Activated naive CD8-positive, alpha-beta T cell (primary cell): ENCODE data around the gene ISLR2.

Source experiments
- H3K27ac Mint-ChIP-seq: one replicate; pipeline ENCODE4 v1.8.0; 2021; ENCODE audit warnings: mixed read lengths
- H3K27me3 Mint-ChIP-seq: one replicate; pipeline ENCODE4 v1.8.0; 2021; ENCODE audit warnings: mixed read lengths
- H3K36me3 Mint-ChIP-seq: one replicate; pipeline ENCODE4 v1.8.0; 2021; ENCODE audit warnings: mixed read lengths
- H3K4me1 Mint-ChIP-seq: one replicate; pipeline ENCODE4 v1.8.0; 2021; ENCODE audit warnings: low read depth, mixed read lengths
- H3K4me3 Mint-ChIP-seq: one replicate; pipeline ENCODE4 v1.8.0; 2021; ENCODE audit warnings: mild to moderate bottlenecking, mixed read lengths
- H3K9me3 Mint-ChIP-seq: one replicate; pipeline ENCODE4 v1.8.0; 2021; ENCODE audit warnings: low read depth, mixed read lengths

Gene ISLR2

DNA sequence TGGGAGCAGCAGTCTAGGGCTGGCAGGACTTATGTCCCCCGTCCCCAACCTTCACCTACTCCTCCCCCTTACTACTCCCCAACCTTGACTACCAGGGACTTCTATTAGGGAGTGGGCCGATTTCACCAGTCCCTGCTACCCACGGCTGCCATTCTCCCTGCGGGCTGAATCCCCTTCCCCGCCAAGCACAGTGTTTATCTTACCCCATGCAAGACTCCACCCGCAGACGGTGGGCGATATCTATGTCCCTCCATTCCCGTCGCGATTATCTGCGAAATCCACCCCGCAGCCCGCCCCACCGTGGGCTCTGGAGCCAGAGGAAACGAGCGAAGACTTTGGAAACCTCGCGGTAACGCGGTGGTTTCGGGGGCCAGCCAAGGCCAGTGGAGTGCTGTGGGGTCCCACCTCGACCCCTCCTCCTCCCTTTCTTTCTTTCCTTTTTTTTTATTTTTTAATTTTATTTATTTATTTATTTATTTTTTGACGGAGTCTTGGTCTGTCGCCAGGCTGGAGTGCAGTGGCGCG, 4.7 kb downstream of the ISLR2 start:
- Mint-ChIP-seq H3K4me3 (peak overlapping the region; percentile 76), H3K27me3 (peaks cover 34% of the 10 kb centered on the region), H3K4me1 (peaks cover 31% of the 10 kb centered on the region), H3K27ac (no peak overlapping the region), H3K9me3 (no peaks in the 10 kb centered on the region), H3K36me3 (no peaks in the 10 kb centered on the region)

DNA sequence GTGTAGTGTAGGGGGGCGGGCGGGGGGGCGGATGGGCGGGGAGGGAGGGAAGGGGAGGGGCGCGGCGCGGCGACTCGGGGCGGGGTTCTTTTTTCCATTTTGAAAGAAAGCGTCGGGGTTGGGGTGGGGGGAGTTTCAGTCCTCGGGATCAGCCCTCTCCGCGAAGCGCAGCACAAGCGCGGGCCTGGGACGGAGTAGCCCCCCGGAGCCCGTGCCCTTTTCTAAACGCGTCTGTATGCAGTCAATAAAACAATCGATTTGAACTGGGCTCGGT, 6.1 kb downstream of the ISLR2 start:
- H3K9me3 Mint-ChIP-seq: no peaks in the 10 kb centered on the region
- H3K27ac Mint-ChIP-seq: no peak overlapping the region
- H3K4me1 Mint-ChIP-seq: peaks cover 24% of the 10 kb centered on the region
- peak overlapping the region; percentile 82 for H3K4me3 Mint-ChIP-seq
- H3K27me3 Mint-ChIP-seq: peaks cover 31% of the 10 kb centered on the region
- H3K36me3 Mint-ChIP-seq: no peaks in the 10 kb centered on the region

DNA sequence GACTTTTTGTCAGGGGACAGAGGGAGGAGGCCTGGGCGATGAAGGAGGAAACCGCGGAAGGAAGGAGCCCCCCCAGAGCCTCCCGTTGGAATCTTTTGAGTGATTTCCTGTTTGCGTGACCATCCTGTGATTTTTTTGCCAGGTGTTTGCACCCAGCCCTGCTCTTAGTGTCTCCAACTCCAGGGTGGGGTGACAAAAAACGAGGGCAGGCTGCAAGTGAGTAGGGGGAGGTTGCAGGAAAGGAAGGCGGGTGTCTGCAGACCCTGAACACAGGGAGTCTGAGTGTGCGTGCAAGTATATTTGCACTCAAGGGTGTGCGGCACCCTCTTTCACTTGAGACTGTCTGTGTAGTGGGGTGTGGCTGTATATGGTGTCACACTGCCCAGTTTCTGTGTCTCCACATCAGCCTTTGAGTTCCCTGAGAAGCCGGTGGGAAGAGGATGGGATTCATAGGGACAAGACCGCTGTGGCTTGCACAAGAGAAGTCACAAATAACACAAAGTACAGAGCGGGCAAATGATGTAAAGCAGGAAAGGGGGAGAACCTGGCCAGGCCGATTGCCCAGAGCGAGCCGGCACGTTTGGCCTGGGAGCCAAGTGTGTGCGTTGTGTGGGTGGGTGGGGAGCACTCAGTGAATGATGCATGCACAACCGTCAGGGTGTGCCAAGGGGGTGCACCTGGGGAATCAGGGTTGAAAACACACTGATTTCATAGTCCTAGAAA, 6.6 kb downstream of the ISLR2 start:
- Mint-ChIP-seq H3K4me1 (peaks cover 24% of the 10 kb centered on the region), H3K27me3 (peaks cover 28% of the 10 kb centered on the region), H3K27ac (no peak overlapping the region), H3K36me3 (no peaks in the 10 kb centered on the region), H3K4me3 (peak overlapping the region; percentile 82), H3K9me3 (no peaks in the 10 kb centered on the region)

DNA sequence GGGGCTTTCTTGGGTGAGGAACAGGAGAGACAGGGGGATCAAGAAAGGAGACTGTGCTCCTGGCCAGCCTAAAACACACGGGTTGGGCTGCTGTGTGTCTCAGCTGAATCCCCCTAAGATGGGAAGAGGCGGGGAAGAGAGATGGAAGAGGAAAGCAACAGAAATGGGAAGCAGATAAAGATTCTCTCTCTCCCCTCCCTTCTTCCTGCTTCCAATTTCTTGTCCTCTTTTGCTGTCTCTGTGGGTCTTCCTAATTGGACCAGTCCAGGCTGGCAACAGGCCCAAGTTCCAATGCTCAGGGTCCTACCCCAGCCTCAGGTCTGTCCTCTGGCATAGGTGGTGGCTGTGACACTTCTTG, 7.1 kb downstream of the ISLR2 start:
- H3K4me3 Mint-ChIP-seq: peak overlapping the region; percentile 82
- H3K27me3 Mint-ChIP-seq: peaks cover 27% of the 10 kb centered on the region
- H3K4me1 Mint-ChIP-seq: peaks cover 24% of the 10 kb centered on the region
- no peak overlapping the region for H3K27ac Mint-ChIP-seq
- H3K9me3 Mint-ChIP-seq: no peaks in the 10 kb centered on the region
- peaks cover 2% of the 10 kb centered on the region for H3K36me3 Mint-ChIP-seq

DNA sequence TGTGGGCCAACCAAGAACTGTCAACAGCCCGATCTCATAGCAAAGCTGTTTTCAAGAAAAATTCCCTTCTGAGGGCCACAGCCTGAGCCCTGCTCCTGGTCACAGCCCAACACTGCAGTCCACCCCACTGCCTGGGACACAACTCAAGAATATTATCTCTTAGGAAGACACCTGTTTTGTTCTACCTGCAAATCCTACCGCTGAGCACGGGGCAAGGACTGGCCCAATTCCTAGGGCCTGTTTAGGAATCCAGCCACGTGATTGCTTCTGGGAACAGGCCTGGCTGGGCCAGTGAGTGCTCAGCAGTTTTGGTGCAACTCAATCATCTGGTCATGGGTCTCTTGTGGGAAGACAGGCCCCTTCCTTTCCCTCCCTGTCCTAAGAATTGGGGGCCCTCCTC, 8.3 kb downstream of the ISLR2 start:
- Mint-ChIP-seq H3K4me3 (no peak overlapping the region), H3K27ac (no peak overlapping the region), H3K4me1 (peaks cover 21% of the 10 kb centered on the region), H3K27me3 (peaks cover 26% of the 10 kb centered on the region), H3K9me3 (no peaks in the 10 kb centered on the region), H3K36me3 (peaks cover 3% of the 10 kb centered on the region)

DNA sequence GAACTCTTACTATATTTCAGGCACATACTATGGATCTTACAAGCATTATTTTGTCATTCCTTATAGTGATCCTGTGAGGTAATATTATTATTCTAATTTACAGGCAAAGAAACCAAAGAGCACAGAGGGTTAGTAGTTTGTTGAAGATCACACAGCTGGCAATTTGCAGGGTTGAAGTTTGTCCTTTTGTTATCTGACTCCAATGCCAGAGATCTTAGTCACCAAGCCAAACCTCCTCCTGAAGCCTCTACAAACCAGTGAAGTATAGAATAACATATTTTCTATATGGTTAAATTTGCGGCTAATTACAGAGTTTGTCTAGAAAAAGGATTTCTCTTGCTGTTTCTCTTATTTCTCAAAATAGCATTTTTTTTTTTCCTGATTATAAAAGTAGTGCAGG, 11.2 kb downstream of the ISLR2 start:
- H3K27ac Mint-ChIP-seq: no peak overlapping the region
- peaks cover 3% of the 10 kb centered on the region for H3K36me3 Mint-ChIP-seq
- no peaks in the 10 kb centered on the region for H3K9me3 Mint-ChIP-seq
- peaks cover 9% of the 10 kb centered on the region for H3K4me1 Mint-ChIP-seq
- no peak overlapping the region for H3K4me3 Mint-ChIP-seq
- peaks cover 23% of the 10 kb centered on the region for H3K27me3 Mint-ChIP-seq

DNA sequence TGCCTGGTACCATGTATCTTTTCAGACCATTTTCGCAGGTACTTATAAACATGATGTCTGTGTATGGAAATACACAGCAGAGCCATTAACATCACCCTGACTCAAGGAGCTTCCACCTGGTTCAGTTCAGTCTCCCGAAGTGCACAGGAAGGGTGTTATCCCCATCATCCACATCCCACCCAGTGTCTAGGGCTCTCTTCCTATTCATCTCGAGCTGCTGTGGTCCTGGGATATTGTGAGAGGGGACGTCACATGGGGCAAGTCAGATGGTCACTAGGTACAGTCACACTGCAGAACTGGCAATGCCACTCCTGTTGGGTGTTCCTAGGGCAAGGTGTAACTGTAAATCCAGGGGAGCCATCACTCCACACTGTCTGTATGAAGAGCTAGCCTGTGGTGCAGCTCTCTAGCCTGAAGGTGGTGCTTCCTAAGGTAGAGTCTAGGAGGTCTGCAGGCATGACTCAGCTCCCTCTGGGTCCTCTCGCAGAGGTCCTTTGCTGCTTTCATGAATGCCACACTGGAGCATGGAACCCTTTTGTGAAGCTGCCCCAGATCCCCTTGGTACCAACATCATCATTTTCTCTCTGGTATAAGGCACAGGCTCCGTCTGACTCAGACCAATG, 13.9 kb downstream of the ISLR2 start:
- H3K4me1 Mint-ChIP-seq: no peaks in the 10 kb centered on the region
- H3K36me3 Mint-ChIP-seq: peaks cover 3% of the 10 kb centered on the region
- no peak overlapping the region for H3K27ac Mint-ChIP-seq
- no peaks in the 10 kb centered on the region for H3K9me3 Mint-ChIP-seq
- no peak overlapping the region for H3K4me3 Mint-ChIP-seq
- H3K27me3 Mint-ChIP-seq: peaks cover 17% of the 10 kb centered on the region

DNA sequence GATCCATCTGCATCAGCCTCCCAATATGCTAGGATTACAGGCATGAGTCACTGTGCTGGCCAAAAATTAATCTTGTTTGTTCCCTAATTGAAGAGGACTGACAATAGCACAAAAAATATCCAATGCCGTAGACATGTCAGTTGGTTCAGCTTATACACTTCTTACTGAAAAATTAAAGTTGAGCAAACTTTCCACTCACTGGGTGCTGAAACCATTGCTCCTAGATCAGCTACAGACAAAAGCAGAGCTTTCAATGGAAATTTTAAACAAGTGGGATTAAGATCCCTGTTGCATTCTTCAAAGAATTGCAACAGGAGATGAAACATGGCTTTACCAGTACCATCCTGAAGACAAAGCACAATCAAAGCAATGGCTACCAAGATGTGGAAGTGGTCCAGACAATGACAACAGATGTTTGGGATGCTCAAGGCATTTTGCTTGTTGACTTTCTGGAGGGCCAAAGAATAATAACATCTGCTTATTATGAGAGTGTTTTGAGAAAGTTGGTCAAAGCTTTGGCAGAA, 16.0 kb downstream of the ISLR2 start:
- no peaks in the 10 kb centered on the region for H3K4me1 Mint-ChIP-seq
- H3K27ac Mint-ChIP-seq: no peak overlapping the region
- H3K4me3 Mint-ChIP-seq: no peak overlapping the region
- H3K9me3 Mint-ChIP-seq: no peaks in the 10 kb centered on the region
- H3K27me3 Mint-ChIP-seq: peaks cover 13% of the 10 kb centered on the region
- peaks cover 3% of the 10 kb centered on the region for H3K36me3 Mint-ChIP-seq

DNA sequence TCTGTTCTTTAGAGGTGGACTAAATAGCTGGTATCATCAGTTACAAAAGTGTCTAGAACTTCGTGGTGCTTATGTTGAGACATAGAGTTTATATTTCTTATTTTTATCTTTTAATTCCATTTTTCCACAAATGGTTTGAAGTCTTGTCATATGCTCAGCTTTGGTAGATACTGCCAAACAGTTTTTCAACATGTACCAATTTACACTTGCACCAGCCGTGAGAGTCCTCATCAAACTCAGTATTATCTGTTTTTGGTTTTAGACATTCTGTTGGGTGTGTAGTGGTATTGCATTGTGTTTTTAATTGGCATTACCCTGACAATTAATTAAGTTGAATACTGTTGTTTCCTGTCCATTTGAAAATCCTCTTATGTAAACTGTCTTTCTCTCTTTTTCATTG, 16.7 kb downstream of the ISLR2 start:
- Mint-ChIP-seq H3K27me3 (peaks cover 13% of the 10 kb centered on the region), H3K36me3 (peaks cover 3% of the 10 kb centered on the region), H3K4me3 (no peak overlapping the region), H3K9me3 (no peaks in the 10 kb centered on the region), H3K4me1 (no peaks in the 10 kb centered on the region), H3K27ac (no peak overlapping the region)

DNA sequence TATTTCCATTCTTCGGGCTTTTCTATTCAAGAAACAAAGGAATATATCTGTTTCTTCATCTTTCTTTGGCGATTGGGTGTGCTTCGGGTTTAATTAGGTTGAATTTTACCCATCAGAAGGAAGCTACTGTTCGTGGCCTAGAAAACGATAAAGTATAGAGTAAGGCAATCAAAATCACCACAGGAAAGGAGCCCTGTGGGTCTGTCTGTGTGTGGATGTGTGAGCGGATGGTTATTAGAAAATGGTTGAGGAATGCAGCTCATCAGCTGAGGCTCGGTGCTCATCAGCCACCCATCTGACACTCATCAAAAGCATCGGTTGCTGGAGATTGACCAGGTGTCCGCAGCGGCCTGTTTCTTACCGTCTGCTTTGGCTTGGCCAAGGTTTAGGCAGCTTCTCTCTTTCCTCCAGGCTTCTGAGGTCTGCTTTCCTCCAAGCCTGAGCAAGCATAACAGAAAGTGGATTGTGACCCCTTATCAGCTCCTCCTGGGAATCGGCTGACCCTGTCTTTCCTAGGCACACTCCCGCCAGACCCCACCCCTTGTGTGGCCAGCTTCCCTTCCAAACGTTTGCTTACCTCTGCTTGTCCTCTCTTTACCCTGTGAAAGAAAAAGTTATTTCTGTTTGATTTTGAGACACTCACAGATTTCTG, 25.5 kb downstream of the ISLR2 start:
- Mint-ChIP-seq H3K9me3 (no peaks in the 10 kb centered on the region), H3K36me3 (no peaks in the 10 kb centered on the region), H3K27me3 (peaks cover 5% of the 10 kb centered on the region)

DNA sequence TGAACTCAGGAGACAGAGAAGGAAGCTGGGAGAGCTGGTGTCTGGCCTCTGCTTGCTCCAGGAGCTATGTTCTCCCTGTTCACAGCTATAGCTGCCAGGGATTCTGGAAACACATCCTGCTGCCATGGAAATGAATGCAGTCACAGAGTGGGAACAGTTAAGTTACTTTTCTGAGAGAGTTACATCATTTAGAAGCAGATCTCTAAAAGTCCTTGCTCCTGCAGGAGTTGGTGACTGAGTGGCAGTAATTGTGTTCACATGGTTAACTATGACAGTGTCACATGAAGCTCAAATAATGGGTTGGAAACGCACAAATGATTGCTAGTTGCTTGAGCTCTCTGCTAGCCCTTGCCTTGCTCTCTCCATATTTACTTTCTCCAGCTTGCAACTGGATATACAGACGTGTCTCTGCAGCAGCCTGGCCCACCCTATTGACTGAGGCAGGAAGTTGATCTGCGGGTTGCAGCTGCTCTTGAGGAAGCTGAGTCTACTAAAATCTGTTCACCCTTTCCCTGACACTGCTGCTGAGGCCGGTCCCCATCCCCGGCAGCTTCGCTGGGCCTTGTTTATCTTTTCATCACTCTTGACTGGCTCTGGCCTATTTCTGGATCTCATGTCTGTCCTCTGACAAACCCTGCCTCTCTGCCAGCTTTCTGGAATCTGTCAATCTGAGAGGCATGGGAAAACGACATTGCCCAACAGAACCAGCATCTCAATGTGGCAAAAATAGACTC, 26.5 kb downstream of the ISLR2 start:
- H3K4me3 Mint-ChIP-seq: no peak overlapping the region
- no peaks in the 10 kb centered on the region for H3K9me3 Mint-ChIP-seq
- no peak overlapping the region for H3K27ac Mint-ChIP-seq
- H3K36me3 Mint-ChIP-seq: no peaks in the 10 kb centered on the region
- peaks cover 14% of the 10 kb centered on the region for H3K4me1 Mint-ChIP-seq
- peaks cover 5% of the 10 kb centered on the region for H3K27me3 Mint-ChIP-seq

More for the DNA sequence above, 25.5 kb downstream of the ISLR2 start:
- peaks cover 14% of the 10 kb centered on the region for H3K4me1 Mint-ChIP-seq
- no peak overlapping the region for H3K27ac Mint-ChIP-seq
- no peak overlapping the region for H3K4me3 Mint-ChIP-seq

DNA sequence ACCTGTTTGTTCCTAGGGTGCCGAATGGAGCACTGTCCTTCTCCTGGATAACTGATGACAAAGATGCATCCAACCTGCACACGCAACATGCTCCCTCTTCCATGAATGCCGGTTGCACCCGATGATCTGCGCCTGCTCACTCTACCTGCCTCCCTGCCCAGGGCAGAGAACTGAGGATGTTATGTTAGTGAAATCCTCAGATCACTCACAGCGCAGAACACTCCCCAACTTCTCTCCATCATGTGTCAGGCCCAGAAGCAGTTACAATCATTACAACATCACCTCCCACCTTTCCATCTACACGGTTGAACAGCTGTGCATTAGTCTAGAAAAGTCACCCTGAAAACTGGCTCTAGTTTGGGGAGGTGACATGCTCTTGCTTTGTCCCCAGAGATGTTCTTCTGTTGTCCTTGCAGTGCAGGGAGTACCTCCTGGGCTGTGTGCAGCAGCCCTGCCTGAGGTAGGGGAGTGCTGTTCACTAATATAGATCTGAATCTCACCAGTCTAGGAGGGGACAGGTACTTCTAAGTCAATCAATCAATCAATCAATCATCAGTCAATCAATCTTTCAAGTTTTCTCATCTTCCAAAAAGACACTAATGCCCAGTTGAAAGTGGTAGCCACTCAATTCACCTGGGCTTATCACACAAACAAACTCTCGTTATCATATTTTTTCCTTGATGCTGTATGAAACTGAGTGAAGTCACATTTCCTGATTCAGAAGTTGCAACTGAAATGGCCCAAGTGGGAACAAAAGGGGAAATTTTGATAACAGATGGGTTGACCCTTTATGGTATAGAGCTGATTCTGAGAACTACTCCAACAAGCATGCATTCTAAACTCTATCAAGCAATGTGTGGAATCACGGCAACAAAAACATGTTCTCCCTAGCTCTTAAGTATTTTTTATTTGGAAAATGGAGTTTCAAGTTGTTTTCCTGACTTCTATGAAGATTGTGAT, 27.8 kb downstream of the ISLR2 start:
- Mint-ChIP-seq H3K4me1 (peaks cover 14% of the 10 kb centered on the region), H3K27ac (no peak overlapping the region), H3K4me3 (no peak overlapping the region), H3K9me3 (no peaks in the 10 kb centered on the region), H3K27me3 (peaks cover 8% of the 10 kb centered on the region), H3K36me3 (no peaks in the 10 kb centered on the region)

DNA sequence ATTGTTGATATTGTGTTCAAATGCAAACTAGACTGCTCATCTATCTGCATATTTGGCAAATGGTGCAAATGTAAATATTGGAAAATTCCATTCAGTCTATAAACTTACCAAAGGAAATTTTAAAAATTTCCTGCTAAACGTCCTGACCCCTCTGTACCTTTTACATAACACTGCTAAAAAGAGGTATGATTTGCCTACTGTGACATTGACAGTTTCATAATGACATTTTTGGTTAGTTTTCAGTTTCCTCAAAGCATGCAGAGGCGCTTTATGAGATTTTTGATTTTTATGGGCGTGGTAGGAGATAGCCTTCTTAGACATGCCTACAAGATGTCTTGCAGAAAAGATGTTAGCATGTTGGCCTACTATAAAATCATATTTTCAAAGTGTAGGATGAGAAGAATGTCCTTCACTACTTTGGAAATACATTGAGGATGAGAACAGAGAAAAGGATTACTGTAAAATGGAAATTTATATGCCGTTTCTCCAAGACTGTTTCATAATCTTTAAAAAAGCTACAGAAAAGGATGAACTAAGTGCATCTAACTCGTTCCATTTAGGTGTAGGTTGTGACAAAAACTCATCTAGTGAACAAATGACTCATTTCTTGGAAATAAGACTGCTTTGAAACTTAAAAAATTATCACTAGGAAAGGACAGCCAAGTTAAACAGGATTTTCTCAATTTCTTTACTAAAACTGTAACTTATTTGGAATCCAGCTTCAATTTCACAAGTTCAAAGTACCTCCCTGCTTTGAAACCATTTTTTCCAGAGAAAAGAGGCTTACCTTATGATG, 28.7 kb downstream of the ISLR2 start:
- H3K36me3 Mint-ChIP-seq: no peaks in the 10 kb centered on the region

More for the DNA sequence above, 28.7 kb downstream of the ISLR2 start:
- Mint-ChIP-seq H3K27ac (no peak overlapping the region), H3K27me3 (peaks cover 5% of the 10 kb centered on the region), H3K4me1 (peaks cover 14% of the 10 kb centered on the region), H3K9me3 (no peaks in the 10 kb centered on the region), H3K4me3 (no peak overlapping the region)
